HG02571 (cell line): ENCODE data around the gene LOXL4.

Experiments
- ATAC-seq: cut with Tn5 transposase; IDR thresholded peaks from one replicate; pipeline ENCODE4 v1.9.1; 2021; ENCODE audit warnings: mild to moderate bottlenecking, moderate library complexity; ENCODE audit not compliant: unreplicated experiment

Gene LOXL4

GRCh38 chr10:98201760-98202159, 66.2 kb downstream of the LOXL4 start:
- ATAC-seq: no peak
